GM18867 (cell line): ENCODE data around the gene FTL.
A peak's percentile ranks its signal among the peaks of the same experiment; 100 is the strongest.

Experiments used
- ATAC-seq: cut with Tn5 transposase; IDR thresholded peaks from one replicate; pipeline ENCODE4 v1.9.1; 2021; ENCODE audit warnings: mild to moderate bottlenecking, moderate library complexity; ENCODE audit not compliant: unreplicated experiment

The FTL gene

GRCh38 chr19:48989701-48990291 is 24.7 kb downstream of the FTL start:
- no peak for ATAC-seq

- no peak for ATAC-seq
Measured at GRCh38 chr19:48990400-48990799, 25.3 kb downstream of the FTL start.

- no peak for ATAC-seq
Measured at GRCh38 chr19:48991011-48991609, 26.0 kb downstream of the FTL start.

DNA sequence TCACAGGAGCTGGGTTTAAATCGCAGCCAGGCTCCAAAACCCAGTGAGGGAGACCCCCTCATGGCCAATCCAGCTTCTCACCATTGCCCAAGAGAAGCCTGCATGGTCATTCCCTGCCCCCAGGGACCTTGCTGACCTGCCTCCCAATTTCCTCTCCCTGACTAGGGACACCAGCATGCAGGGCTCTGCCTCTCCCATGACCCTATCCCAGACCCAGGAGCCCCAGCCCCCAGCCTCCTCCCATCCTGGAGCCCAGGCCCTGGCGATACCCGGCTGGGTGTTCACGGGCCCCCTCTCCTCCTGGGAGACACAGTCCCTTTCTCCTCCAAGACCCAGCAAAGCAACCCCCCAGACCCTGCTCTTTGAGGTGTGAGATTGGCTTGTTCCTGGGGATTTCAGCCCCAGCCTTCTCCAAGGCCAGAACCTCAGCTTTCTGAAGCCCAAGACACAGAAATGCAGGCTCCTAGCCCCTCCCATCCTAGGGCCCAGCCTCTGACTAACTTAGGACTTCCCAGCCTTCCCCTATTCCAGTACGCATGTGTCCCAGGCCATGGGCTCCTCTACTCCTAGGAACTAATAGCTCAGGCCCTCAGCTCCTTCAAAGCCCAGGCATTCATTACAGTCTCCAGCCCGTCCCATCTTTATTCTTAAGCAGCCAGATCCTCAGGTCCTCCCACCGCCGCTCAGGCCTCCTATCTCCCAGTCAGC is 26.9 kb downstream of the FTL start:
- ATAC-seq = no peak

- ATAC-seq = peak; percentile 1
Measured at GRCh38 chr19:48992581-48993174, 27.6 kb downstream of the FTL start.

- peak; percentile 84 for ATAC-seq
Measured at GRCh38 chr19:48993175-48994034, 28.3 kb downstream of the FTL start, which contains the start of the genes GYS1 and RUVBL2. Gene GYS1, minus strand, starts transcription at chr19:48993309. Its CDS starts 197 bp downstream, at chr19:48993112. Gene RUVBL2, plus strand, starts transcription at chr19:48993887. Its CDS starts 25 bp downstream, at chr19:48993912.

DNA sequence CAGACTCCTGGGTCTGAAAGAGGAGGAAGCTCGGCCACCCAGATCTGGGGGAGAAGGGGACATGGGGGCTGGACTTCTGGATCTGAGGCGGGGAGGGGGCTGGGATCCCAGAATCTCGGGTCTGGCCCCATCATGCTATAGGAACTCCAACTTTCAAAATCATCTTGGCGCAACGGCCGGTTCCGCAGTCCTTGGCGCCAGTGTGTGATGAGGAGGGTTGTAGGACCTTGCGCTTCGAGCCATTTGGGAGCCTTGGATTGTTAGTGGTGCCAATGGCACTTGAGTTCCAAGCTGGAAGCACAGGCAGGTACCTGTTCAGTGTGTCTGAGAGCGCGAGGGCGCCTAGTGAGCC is 28.9 kb downstream of the FTL start:
- no peak for ATAC-seq

GRCh38 chr19:48997972-48998371 is 32.9 kb downstream of the FTL start:
- ATAC-seq = no peak

DNA sequence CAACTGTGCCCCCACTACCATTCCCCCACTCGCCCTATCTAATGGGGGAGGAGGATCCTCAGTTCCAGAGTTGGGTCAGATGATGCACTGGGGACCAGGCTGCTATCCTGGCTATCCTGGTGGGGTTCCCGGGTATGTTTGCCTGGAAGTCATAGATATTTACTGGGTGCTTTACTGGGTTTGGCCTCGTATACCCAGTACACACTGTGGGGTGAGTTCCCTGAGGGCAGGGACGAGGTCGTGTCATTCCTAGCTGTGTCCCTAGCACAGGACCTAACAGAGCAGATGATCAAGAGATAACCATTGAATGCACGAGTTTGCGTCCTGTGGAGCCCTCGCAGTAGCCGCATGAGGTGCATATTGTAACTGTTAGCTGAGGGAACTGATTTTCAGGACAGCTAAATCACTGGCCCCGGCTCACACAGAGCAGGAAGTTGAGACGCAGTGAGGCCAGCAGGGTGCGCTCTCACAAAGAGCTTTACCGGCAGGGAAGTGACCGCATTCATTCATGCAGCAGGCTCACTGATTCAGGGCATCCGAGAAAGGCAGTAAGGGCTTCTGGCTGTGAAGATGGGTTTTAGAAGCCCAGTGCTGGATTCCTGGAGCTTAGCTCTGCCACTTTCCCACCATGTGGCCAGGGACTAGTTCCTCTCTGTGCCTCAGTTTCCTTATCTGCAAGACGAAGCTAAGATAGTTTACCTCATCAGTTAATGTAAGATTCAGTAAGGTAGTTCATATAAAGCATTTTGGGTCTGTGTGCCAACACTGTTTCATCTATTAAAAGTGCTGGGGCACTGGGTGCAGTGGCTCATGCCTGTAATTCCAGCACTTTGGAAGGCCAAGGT is 34.6 kb downstream of the FTL start:
- no peak for ATAC-seq

- ATAC-seq = no peak
Measured at GRCh38 chr19:49004133-49004532, 39.0 kb downstream of the FTL start.

- no peak for ATAC-seq
Measured at GRCh38 chr19:49004964-49005614, 40.0 kb downstream of the FTL start.

- no peak for ATAC-seq
Measured at GRCh38 chr19:49006905-49007304, 41.8 kb downstream of the FTL start.

DNA sequence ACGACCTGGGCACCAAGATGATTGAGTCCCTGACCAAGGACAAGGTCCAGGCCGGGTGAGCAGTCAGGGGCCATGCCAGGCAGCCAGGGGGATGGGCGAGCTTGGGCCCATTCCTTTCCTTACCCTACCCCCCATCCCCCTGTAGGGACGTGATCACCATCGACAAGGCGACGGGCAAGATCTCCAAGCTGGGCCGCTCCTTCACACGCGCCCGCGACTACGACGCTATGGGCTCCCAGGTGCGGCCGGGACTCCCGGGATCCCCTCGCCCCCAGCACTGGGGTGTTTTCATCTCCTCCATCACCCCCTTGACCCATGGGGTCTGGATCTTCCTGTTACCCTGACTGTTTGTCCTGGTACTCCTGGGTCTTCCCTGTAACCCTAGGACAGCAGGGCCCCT is 44.7 kb downstream of the FTL start:
- no peak for ATAC-seq

DNA sequence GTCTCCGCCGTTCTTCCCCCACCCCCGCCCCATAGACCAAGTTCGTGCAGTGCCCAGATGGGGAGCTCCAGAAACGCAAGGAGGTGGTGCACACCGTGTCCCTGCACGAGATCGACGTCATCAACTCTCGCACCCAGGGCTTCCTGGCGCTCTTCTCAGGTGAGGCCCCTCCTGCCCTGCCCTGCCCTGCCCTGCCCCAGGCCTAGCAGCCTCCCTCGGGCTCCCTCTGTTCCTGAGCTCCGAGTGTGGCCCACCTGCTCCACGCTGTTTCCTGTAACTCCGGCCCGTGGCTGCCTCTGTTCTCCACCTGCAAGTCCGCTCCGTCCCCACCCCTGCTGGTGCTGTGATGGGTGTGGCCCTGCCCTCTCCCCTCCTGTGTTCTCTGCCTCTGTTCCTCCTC is 45.3 kb downstream of the FTL start:
- no peak for ATAC-seq

DNA sequence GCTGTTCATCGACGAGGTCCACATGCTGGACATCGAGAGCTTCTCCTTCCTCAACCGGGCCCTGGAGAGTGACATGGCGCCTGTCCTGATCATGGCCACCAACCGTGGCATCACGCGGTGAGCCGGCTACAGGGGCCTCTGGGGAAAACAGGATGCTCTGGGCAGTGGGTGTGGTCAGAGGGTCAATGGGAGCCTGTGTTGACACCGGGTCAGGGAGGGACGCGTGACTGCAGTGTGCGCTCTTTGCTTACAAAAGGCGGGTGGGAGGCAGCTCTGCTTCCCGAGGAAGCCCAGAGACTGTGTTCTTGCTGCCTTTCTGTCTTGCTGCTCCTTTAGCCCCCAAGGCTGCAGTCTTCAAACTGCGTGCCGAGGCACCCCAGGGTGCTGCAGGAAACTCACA is 46.1 kb downstream of the FTL start:
- no peak for ATAC-seq

DNA sequence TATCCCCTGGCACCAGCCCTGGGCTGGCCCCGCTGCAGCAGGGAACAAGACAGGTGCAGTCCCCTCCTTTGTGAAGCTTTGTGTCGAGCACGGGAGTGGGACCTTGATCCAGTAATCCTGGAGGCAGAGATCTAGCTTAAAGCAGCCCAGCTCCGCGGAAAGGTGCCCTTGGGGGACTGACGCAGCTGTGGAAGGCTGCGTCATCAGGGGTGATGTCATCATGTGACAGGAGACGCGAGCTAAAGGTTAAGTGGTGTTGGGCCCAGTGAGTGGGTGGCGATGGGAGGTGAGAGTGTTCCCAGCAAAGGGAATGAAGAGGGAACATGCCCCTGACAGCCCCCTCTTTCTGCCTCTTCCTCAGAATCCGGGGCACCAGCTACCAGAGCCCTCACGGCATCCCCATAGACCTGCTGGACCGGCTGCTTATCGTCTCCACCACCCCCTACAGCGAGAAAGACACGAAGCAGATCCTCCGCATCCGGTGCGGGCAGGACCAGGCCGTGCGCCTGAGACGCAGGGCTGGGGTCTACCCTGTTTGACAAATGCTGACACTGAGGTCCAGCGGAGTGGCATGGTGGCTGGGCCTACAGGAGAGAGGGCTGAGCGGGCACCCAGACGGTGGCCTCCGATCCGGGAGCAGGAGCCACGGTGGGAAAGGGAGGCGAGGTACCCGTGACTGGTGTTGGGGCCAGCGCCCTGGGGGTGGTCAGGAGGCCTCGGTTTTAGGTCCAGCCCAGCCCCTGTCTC is 49.2 kb downstream of the FTL start:
- ATAC-seq = no peak

DNA sequence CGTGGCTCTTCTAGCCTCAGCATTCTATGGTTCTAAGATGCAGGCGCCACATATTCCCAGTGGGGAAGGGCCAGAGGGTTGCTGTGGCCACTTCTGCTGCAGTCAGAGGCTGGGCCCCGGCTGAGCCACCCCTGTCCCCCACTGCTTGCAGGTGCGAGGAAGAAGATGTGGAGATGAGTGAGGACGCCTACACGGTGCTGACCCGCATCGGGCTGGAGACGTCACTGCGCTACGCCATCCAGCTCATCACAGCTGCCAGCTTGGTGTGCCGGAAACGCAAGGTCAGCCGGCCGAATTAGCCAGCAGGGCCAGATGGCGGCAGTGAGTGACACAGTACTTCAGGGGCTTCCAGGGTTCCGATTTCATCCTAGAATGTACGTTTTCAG is 49.8 kb downstream of the FTL start:
- ATAC-seq = no peak

DNA sequence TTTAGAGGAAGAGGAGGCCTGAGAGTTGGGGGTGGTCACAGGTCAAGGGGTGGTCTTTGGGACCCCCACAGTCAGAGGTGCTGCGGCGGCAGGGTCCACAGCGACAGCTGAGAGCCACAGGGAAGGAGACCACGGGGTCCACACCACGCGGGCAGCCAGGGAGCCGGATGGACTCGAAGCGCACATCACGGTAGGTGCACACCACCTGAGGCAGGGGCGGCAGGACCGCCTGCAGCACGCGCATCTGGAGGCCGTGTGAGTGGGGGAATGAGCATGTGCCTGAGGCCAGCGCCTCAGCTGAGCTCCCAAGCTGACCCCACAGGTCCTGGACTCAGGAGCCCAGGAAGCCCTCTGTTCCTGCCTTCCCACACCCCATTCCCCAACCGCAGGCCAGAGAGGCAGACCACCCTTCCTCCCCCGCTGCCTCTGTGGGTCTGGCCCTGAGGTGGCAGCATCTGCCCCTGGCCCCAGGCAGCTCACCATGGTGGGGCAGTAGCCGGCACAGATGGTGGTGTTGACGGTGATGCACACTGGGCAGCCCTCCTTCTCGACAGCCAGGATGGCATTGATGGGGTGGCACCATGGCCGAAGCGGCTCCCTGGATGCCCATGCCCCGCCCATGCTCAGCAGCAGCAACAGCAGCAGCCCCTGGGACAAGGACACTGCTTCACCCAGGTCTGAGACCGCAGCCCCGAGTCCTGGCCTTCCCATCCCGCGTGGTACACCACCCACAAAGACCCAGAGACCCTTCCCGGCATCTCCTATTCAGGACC is 51.1 kb downstream of the FTL start:
- ATAC-seq = no peak
